GM19324 (cell line): ENCODE results near the gene ABHD6.
"Not testable (repeated sequence)": the region's sequence is repeated elsewhere in the genome, so short reads cannot be mapped to it uniquely, and the experiment has no call there.

Experiments
- ATAC-seq: cut with Tn5 transposase; IDR thresholded peaks from one replicate; pipeline ENCODE4 v1.9.1; 2021; ENCODE audit warnings: mild to moderate bottlenecking, moderate library complexity; ENCODE audit not compliant: unreplicated experiment, low FRiP score

Gene ABHD6, protein sequence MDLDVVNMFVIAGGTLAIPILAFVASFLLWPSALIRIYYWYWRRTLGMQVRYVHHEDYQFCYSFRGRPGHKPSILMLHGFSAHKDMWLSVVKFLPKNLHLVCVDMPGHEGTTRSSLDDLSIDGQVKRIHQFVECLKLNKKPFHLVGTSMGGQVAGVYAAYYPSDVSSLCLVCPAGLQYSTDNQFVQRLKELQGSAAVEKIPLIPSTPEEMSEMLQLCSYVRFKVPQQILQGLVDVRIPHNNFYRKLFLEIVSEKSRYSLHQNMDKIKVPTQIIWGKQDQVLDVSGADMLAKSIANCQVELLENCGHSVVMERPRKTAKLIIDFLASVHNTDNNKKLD

DNA sequence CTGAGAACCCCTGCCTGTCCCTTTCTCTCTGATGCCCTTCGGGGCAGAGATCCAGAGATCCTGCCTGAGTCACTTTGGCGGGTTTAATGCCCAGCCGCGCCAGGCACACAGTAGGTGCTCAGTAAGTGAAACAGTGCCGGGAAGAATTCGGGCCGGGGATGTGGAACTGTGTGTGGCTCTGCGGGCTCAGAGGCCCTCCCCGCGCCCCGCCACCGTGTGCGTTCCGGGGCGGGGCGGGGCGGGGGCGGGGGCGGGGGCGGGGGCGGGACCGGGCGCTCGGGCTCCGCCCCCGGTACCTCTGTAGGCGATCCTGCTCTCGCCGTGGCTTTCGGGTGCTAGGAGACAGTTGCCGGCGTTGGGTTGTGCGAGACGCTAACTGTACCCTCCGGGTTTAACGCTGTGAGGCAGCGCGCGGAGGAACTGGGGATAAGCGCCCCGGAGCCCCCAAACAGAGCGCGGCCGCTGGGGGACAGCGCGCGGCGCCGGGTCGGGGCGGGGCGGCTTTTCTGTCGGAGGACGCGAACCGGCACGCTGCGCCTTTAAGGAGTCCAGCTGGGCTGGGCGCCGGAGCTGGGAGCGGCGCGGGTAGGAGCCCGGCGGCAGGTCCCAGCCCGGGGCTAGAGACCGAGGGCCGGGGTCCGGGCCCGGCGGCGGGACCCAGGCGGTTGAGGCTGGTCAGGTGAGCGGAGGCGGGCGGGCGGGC, at the start of gene ABHD6:
Gene ABHD6, plus strand, starts transcription at position 555 of the 703 bp plus-strand sequence. CDS start 18,795 bp downstream, outside the sequence.
- ATAC-seq = peak; percentile 85

- no peak for ATAC-seq
Observed at GRCh38 chr3:58188173-58188564, 49.4 kb upstream of the ABHD6 start.

GRCh38 chr3:58188921-58189451, 48.6 kb upstream of the ABHD6 start:
- no peak for ATAC-seq

DNA sequence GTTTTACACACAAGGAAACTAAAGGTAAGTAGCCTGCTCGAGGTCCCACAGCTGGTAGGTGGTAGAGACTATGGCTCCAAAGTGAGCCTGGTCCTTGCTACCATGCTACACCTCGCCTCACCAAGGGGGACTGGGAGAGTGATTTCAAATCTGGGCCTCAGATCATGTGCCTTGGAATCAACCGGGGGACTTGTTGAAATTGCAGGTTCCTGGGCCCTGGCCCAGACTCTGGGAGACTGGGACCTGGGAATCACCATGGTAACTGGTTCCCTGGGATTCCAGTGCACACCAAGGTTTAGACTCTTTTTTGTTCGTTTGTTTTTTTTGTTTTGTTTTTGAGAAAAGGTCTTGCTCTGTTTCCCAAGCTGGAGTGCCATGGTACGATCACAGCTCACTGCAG, 47.9 kb upstream of the ABHD6 start:
- ATAC-seq = no peak

GRCh38 chr3:58190291-58190690, 47.3 kb upstream of the ABHD6 start:
- ATAC-seq = no peak

GRCh38 chr3:58190882-58191281, 46.7 kb upstream of the ABHD6 start:
- ATAC-seq = no peak

DNA sequence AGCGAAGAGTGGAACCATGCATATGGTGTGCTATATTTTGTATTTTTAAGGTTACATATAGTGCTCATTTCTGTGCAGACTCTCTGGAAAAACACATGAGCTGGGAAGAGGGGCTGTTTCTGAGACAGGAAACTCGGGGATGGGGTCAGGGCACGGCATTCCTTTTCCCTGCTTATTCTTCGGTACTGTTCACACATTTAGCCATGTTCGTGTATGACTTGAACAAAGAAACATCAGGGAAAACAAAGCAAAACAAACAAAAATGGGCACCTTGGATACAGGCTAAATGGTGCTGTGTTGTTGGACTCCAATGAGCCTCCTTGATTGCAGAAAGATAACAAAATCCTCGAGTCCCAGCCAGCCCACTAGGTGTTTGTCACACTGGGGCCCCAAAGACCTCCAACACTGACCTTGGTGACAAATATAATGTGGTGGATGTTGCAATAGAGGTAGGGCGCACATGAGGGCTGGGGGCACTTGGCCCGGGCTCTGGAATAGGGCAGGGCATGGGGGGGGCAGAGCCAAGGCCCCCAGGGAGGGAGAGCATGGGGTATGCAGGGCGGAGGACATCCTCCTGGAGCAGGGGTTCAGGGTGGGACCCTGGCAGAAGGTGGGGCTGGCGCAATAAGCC, 46.1 kb upstream of the ABHD6 start:
- no peak for ATAC-seq

DNA sequence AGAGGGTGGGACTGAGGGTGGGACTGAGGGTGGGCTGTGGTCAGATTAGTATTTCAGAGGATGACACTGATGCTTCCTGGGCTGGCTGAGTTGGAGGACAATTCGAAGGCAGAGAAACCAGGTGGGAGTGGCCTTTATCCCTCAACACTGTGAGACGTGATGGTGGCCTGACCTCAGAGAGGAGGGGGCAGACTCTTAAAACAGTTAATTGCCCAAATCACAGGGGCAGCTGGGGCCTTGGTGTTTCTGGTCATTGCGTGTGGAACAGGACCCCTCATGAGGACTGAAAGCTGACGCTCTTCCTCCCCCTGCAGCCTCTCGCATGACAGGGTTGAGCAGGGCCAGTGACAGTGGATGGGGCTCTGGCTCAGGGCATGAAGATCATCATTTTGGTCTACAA, 45.5 kb upstream of the ABHD6 start:
- ATAC-seq = no peak

GRCh38 chr3:58193682-58194407, 43.7 kb upstream of the ABHD6 start:
- no peak for ATAC-seq

GRCh38 chr3:58197588-58197987, 40.0 kb upstream of the ABHD6 start:
- ATAC-seq = no peak

GRCh38 chr3:58198362-58198761, 39.2 kb upstream of the ABHD6 start:
- ATAC-seq = no peak

DNA sequence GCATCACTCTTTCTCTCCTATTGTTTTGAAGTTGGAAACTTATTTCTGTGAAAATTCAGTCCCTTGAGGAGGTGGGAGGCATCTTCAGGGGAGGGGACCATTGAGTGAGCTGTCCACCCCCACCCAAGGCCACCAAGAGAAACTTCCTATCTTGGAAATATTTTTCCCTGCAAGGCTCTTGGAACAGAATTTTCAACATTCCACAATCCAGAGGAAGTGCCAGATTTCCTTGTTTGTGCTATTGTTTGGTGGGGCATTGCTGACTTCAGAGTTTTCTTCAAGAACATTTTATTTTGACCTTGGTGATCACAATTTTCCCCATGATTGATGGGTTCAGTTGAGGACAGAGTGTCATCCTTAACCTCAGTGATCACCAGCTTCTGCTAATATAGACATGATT, 38.8 kb upstream of the ABHD6 start:
- ATAC-seq = no peak

DNA sequence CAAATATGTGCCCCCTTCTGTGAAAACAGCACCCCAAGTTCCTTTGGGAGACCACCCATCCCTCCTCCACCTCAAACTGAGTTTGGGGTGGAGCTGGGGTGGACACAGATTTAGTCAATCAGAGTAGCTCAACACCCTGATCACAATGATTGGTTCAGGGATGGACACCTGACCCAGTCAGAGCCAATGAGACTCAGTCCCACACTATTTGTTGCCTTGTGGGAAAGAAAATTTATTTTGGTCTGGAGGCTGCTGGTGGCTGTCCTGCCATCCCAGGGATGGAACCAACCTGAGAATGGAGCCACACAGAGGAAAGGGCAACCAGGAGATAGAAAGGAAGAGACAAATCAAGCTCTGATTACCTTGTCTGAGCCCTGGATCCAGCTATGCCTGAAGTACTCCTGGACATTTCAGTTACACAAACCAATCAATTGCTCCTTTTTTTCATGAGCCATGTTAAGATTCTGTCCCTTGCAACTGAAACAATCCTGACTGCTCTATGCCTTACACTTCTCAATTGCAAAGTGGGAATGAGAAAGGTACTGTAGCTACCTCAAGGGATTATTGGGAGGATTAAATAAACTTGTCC, 37.4 kb upstream of the ABHD6 start:
- ATAC-seq = no peak

- no peak for ATAC-seq
Observed at GRCh38 chr3:58200846-58201355, 36.7 kb upstream of the ABHD6 start.

- ATAC-seq = not testable (repeated sequence)
Observed at GRCh38 chr3:58201451-58201850, 36.1 kb upstream of the ABHD6 start.

GRCh38 chr3:58202917-58203360, 34.7 kb upstream of the ABHD6 start:
- ATAC-seq = no peak

DNA sequence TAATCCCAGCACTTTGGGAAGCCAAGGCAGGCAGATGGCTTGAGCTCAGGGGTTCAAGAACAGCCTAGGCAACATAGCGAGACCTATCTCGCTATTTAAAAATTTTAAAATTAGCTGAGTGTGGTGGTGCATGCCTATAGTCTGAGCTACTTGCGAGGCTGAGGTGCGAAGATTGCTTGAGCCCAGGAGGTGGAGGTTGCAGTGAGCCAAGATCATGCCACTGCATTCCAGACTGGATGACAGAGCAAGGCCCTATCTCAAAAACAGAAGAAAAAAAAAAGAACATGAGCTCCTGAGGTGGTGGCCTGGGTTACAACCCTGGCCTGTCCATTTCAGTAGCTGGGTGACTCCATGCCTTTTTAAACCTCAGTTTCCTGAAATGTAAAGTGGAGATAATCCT, 34.1 kb upstream of the ABHD6 start:
- ATAC-seq = no peak

DNA sequence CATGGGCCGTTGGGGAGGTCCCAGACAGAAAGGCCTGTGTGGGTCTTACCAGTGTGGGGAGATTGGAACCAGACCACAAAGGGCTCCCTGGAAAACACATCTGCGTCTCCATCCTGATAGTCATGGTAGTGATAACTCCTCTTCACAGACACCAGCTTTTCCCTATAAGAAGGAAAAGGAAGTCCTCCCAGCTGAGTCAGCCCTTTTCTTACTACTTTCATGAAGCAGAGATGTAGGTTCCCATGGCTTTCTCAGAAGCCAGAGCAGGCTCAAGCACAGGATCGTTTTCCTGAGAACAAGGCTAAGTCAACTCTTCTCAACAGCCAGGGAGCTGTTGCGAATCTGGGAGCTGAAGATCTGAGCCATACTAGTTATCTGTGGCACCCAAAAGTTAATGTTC, 32.9 kb upstream of the ABHD6 start:
- no peak for ATAC-seq

GRCh38 chr3:58205981-58206380, 31.6 kb upstream of the ABHD6 start:
- no peak for ATAC-seq

DNA sequence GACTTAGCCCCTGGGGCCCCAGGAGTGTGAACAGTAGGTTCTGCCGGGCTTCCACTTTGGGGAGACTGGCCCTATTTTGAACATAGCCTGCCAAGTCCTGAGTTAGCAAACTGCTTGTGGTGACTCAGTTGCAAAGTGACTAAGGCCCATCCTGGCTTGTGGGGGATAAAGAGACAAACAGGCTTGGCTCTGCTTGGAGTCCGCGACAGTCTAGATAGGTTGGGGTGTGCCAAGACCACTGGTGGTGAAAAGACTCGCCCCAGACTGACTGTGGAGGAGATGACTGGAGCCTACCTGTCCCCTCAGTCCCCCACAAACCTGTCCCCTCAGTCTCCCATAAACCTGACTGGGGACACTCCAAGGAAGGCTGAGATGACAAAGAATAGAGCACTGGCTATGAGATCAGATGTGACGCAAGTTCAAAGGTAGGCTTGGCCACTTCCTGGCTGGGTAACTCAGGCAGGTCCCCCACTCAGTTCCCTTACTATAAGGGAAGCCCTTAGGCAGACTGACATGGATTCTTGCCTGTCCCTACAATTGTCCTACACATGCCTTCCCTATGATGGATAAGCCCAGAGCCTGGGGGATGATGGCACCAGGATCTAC, 31.1 kb upstream of the ABHD6 start:
- ATAC-seq = no peak
